HG02938 (cell line): ENCODE data around the gene FBLN5.
"Not testable (repeated sequence)": the region's sequence is repeated elsewhere in the genome, so short reads cannot be mapped to it uniquely, and the experiment has no call there.

Experiments used
- ATAC-seq: cut with Tn5 transposase; IDR thresholded peaks from one replicate; pipeline ENCODE4 v1.9.1; 2021; ENCODE audit warnings: mild to moderate bottlenecking, moderate library complexity; ENCODE audit not compliant: unreplicated experiment

Gene FBLN5

GRCh38 chr14:91869556-91869955, 77.9 kb downstream of the FBLN5 start:
- no peak for ATAC-seq

GRCh38 chr14:91867316-91867988, 80.0 kb downstream of the FBLN5 start, which contains the start of gene TC2N:
TSS of gene TC2N (minus strand) at chr14:91867536. CDS start at chr14:91813769, 53,767 bp downstream.
- ATAC-seq = peak; percentile 50

GRCh38 chr14:91866511-91867295, 80.8 kb downstream of the FBLN5 start:
- ATAC-seq = no peak

- no peak for ATAC-seq
Observed at GRCh38 chr14:91866061-91866460, 81.4 kb downstream of the FBLN5 start.

- ATAC-seq = no peak
Observed at GRCh38 chr14:91862417-91862816, 85.1 kb downstream of the FBLN5 start.

- ATAC-seq = no peak
Observed at GRCh38 chr14:91861091-91861490, 86.4 kb downstream of the FBLN5 start.

GRCh38 chr14:91860238-91860637, 87.3 kb downstream of the FBLN5 start:
- no peak for ATAC-seq

GRCh38 chr14:91858536-91859275, 88.8 kb downstream of the FBLN5 start:
- peak; percentile 91 for ATAC-seq

- ATAC-seq = no peak
Observed at GRCh38 chr14:91857614-91858013, 89.9 kb downstream of the FBLN5 start.

- ATAC-seq = no peak
Observed at GRCh38 chr14:91854327-91854934, 93.1 kb downstream of the FBLN5 start.

- no peak for ATAC-seq
Observed at GRCh38 chr14:91851563-91851962, 95.9 kb downstream of the FBLN5 start.

- ATAC-seq = no peak
Observed at GRCh38 chr14:91848504-91849001, 98.9 kb downstream of the FBLN5 start.

- ATAC-seq = no peak
Observed at GRCh38 chr14:91847693-91848092, 99.8 kb downstream of the FBLN5 start.

GRCh38 chr14:91845652-91846051, 101.8 kb downstream of the FBLN5 start:
- no peak for ATAC-seq

GRCh38 chr14:91845056-91845455, 102.4 kb downstream of the FBLN5 start:
- not testable (repeated sequence) for ATAC-seq

- no peak for ATAC-seq
Observed at GRCh38 chr14:91844029-91844428, 103.5 kb downstream of the FBLN5 start.

- no peak for ATAC-seq
Observed at GRCh38 chr14:91843437-91843836, 104.1 kb downstream of the FBLN5 start.

- no peak for ATAC-seq
Observed at GRCh38 chr14:91841065-91841464, 106.4 kb downstream of the FBLN5 start.

GRCh38 chr14:91839749-91840148, 107.7 kb downstream of the FBLN5 start:
- ATAC-seq = no peak

- ATAC-seq = no peak
Observed at GRCh38 chr14:91837076-91837475, 110.4 kb downstream of the FBLN5 start.
